Measurements from ENCODE around the gene LRMDA. TPM values are rescaled to one million over a fixed set of nuclear protein-coding genes. Genes with fewer than 3 reads are reported as not detected.

Gene LRMDA
- total and polyA plus RNA-seq, 4 experiments from 2014 or later = not detected

- no peak overlapping the region for H3K4me3 ChIP-seq (ENCODE audit: low read length in 2 of 2)
Measured at GRCh38 chr10:75407224-75407712, 24.2 kb upstream of the LRMDA start.

GRCh38 chr10:75407713-75408508 is 23.5 kb upstream of the LRMDA start:
- Mint-ChIP-seq H3K27ac (no peak overlapping the region), H3K4me3 (peak overlapping the region; percentile 36 to 82 (median 70)), H3K4me1 (peaks cover 11 to 39% (median 26%) of the 10 kb centered on the region in 4 donors), H3K27me3 (peaks cover 55 to 58% of the 10 kb centered on the region in 2 donors), H3K9me3 (peaks cover 0 to 4% (median 0%) of the 10 kb centered on the region in 8 donors), H3K36me3 (peaks cover 0 to 4% of the 10 kb centered on the region in 2 donors)
- ChIA-PET POLR2A (ENCODE audit: partially characterized antibody) (no interaction called here), CTCF (ENCODE audit: partially characterized antibody) (no interaction called here)
- intact Hi-C loops (cut with micrococcal nuclease) = no loop called here
- H3K4me3 ChIP-seq (ENCODE audit: low read length in 2 of 2) = no peak overlapping the region
- no peaks in the 10 kb centered on the region for H3K36me3 ChIP-seq (ENCODE audit: insufficient read depth, low read length)
- H3K4me1 ChIP-seq (ENCODE audit: insufficient read depth, low read length) = peaks cover 37% of the 10 kb centered on the region
- H3K9me3 ChIP-seq (ENCODE audit: control insufficient read depth in 1 of 2, low read length in 2 of 2) = no peaks in the 10 kb centered on the region
- H3K27me3 ChIP-seq (ENCODE audit: insufficient read depth, low read length) = peaks cover 33% of the 10 kb centered on the region
- DNase-seq = no peak
- H3K27ac ChIP-seq (ENCODE audit: low read depth, low read length) = no peak overlapping the region

More at GRCh38 chr10:75407224-75407712, 24.2 kb upstream of the LRMDA start:
- no peak overlapping the region for H3K27ac Mint-ChIP-seq
- H3K36me3 Mint-ChIP-seq = peaks cover 3 to 4% of the 10 kb centered on the region in 2 donors
- H3K4me1 Mint-ChIP-seq = peaks cover 14 to 45% (median 31%) of the 10 kb centered on the region in 4 donors
- H3K4me3 Mint-ChIP-seq = peak overlapping the region; percentile 36 to 78 (median 68)
- Histone ChIP-seq H3K9me3 (ENCODE audit: control insufficient read depth in 1 of 2, low read length in 2 of 2) (no peaks in the 10 kb centered on the region), H3K36me3 (ENCODE audit: insufficient read depth, low read length) (no peaks in the 10 kb centered on the region), H3K4me1 (ENCODE audit: insufficient read depth, low read length) (peaks cover 43% of the 10 kb centered on the region), H3K27ac (ENCODE audit: low read depth, low read length) (no peak overlapping the region), H3K27me3 (ENCODE audit: insufficient read depth, low read length) (peaks cover 35% of the 10 kb centered on the region)
- POLR2A ChIA-PET (ENCODE audit: partially characterized antibody) = no interaction called here
- H3K9me3 Mint-ChIP-seq = peaks cover 0 to 4% (median 0%) of the 10 kb centered on the region in 8 donors
- intact Hi-C loops (cut with micrococcal nuclease) = no loop called here
- peaks cover 55 to 61% of the 10 kb centered on the region in 2 donors for H3K27me3 Mint-ChIP-seq
- CTCF ChIA-PET (ENCODE audit: partially characterized antibody) = no interaction called here
- DNase-seq = no peak

GRCh38 chr10:75408509-75408875 is 22.9 kb upstream of the LRMDA start:
- peak overlapping the region; percentile 53 to 82 (median 70) for H3K4me3 Mint-ChIP-seq
- no peaks in the 10 kb centered on the region for H3K9me3 ChIP-seq (ENCODE audit: control insufficient read depth in 1 of 2, low read length in 2 of 2)
- no peak for DNase-seq
- ChIA-PET CTCF (ENCODE audit: partially characterized antibody) (no interaction called here), POLR2A (ENCODE audit: partially characterized antibody) (no interaction called here)
- H3K9me3 Mint-ChIP-seq = peaks cover 0 to 4% (median 0%) of the 10 kb centered on the region in 8 donors
- H3K27ac Mint-ChIP-seq = no peak overlapping the region
- H3K27me3 Mint-ChIP-seq = peaks cover 52 to 53% of the 10 kb centered on the region in 2 donors
- intact Hi-C loops (cut with micrococcal nuclease) = no loop called here
- no peaks in the 10 kb centered on the region for H3K36me3 ChIP-seq (ENCODE audit: insufficient read depth, low read length)
- peaks cover 28% of the 10 kb centered on the region for H3K27me3 ChIP-seq (ENCODE audit: insufficient read depth, low read length)
- peak overlapping the region in 1 of 2 donors; percentile 41 for H3K4me3 ChIP-seq (ENCODE audit: low read length in 2 of 2)
- H3K27ac ChIP-seq (ENCODE audit: low read depth, low read length) = no peak overlapping the region
- peaks cover 9 to 33% (median 21%) of the 10 kb centered on the region in 4 donors for H3K4me1 Mint-ChIP-seq
- peaks cover 0 to 4% of the 10 kb centered on the region in 2 donors for H3K36me3 Mint-ChIP-seq
- H3K4me1 ChIP-seq (ENCODE audit: insufficient read depth, low read length) = peaks cover 31% of the 10 kb centered on the region

GRCh38 chr10:75408911-75409885 is 22.2 kb upstream of the LRMDA start:
- intact Hi-C loops (cut with micrococcal nuclease) = no loop called here
- Mint-ChIP-seq H3K27me3 (peaks cover 51 to 54% of the 10 kb centered on the region in 2 donors), H3K36me3 (peaks cover 0 to 4% of the 10 kb centered on the region in 2 donors), H3K4me3 (peak overlapping the region; percentile 71 to 83 (median 80)), H3K4me1 (peaks cover 6 to 31% (median 17%) of the 10 kb centered on the region in 4 donors), H3K27ac (no peak overlapping the region), H3K9me3 (peaks cover 0 to 4% (median 0%) of the 10 kb centered on the region in 8 donors)
- CTCF ChIA-PET (ENCODE audit: partially characterized antibody) = no interaction called here
- DNase-seq = no peak
- H3K4me1 ChIP-seq (ENCODE audit: insufficient read depth, low read length) = peaks cover 28% of the 10 kb centered on the region
- no peaks in the 10 kb centered on the region for H3K9me3 ChIP-seq (ENCODE audit: control insufficient read depth in 1 of 2, low read length in 2 of 2)
- H3K4me3 ChIP-seq (ENCODE audit: low read length in 2 of 2) = peak overlapping the region in 1 of 2 donors; percentile 41
- no peaks in the 10 kb centered on the region for H3K36me3 ChIP-seq (ENCODE audit: insufficient read depth, low read length)
- POLR2A ChIA-PET (ENCODE audit: partially characterized antibody) = no interaction called here
- H3K27me3 ChIP-seq (ENCODE audit: insufficient read depth, low read length) = peaks cover 21% of the 10 kb centered on the region
- no peak overlapping the region for H3K27ac ChIP-seq (ENCODE audit: low read depth, low read length)

GRCh38 chr10:75410132-75411005 is 21.1 kb upstream of the LRMDA start:
- no peak for DNase-seq
- H3K4me1 Mint-ChIP-seq = peaks cover 6 to 31% (median 17%) of the 10 kb centered on the region in 4 donors
- Histone ChIP-seq H3K4me1 (ENCODE audit: insufficient read depth, low read length) (peaks cover 28% of the 10 kb centered on the region), H3K27me3 (ENCODE audit: insufficient read depth, low read length) (peaks cover 21% of the 10 kb centered on the region), H3K9me3 (ENCODE audit: control insufficient read depth in 1 of 2, low read length in 2 of 2) (no peaks in the 10 kb centered on the region), H3K27ac (ENCODE audit: low read depth, low read length) (no peak overlapping the region), H3K4me3 (ENCODE audit: low read length in 2 of 2) (no peak overlapping the region), H3K36me3 (ENCODE audit: insufficient read depth, low read length) (no peaks in the 10 kb centered on the region)
- H3K9me3 Mint-ChIP-seq = peaks cover 0 to 4% (median 0%) of the 10 kb centered on the region in 8 donors
- H3K4me3 Mint-ChIP-seq = peak overlapping the region; percentile 64 to 83 (median 80)
- intact Hi-C loops (cut with micrococcal nuclease) = no loop called here
- peaks cover 0 to 4% of the 10 kb centered on the region in 2 donors for H3K36me3 Mint-ChIP-seq
- H3K27me3 Mint-ChIP-seq = peaks cover 50 to 51% of the 10 kb centered on the region in 2 donors
- H3K27ac Mint-ChIP-seq = no peak overlapping the region
- CTCF ChIA-PET (ENCODE audit: partially characterized antibody) = no interaction called here
- POLR2A ChIA-PET (ENCODE audit: partially characterized antibody) = no interaction called here

GRCh38 chr10:75414527-75414926 is 16.9 kb upstream of the LRMDA start:
- ChIA-PET CTCF (ENCODE audit: partially characterized antibody) (no interaction called here), POLR2A (ENCODE audit: partially characterized antibody) (no interaction called here)
- no peak overlapping the region for H3K4me3 ChIP-seq (ENCODE audit: low read length in 2 of 2)
- Mint-ChIP-seq H3K4me3 (no peak overlapping the region), H3K27me3 (peaks cover 42 to 52% of the 10 kb centered on the region in 2 donors), H3K4me1 (peaks cover 3 to 12% (median 6%) of the 10 kb centered on the region in 4 donors), H3K9me3 (peaks cover 0 to 3% (median 0%) of the 10 kb centered on the region in 8 donors), H3K36me3 (peaks cover 0 to 4% of the 10 kb centered on the region in 2 donors), H3K27ac (no peak overlapping the region)
- intact Hi-C loops (cut with micrococcal nuclease) = no loop called here
- H3K4me1 ChIP-seq (ENCODE audit: insufficient read depth, low read length) = peaks cover 5% of the 10 kb centered on the region
- H3K27me3 ChIP-seq (ENCODE audit: insufficient read depth, low read length) = peaks cover 21% of the 10 kb centered on the region
- DNase-seq = no peak
- no peaks in the 10 kb centered on the region for H3K36me3 ChIP-seq (ENCODE audit: insufficient read depth, low read length)
- H3K27ac ChIP-seq (ENCODE audit: low read depth, low read length) = no peak overlapping the region
- no peaks in the 10 kb centered on the region for H3K9me3 ChIP-seq (ENCODE audit: control insufficient read depth in 1 of 2, low read length in 2 of 2)
